ENCODE measurements around the gene CDK3.
"Not testable (repeated sequence)": the region's sequence is repeated elsewhere in the genome, so short reads cannot be mapped to it uniquely, and the experiment has no call there.

- not testable (repeated sequence) for TF ChIP-seq MYC, POLR2A (IDR thresholded peaks at IDR 0.05; ENCODE audit: low read depth, low read length)
These were observed 43.9 kb downstream of the CDK3 start for GRCh38 chr17:76044475-76045007.
